HL-60/S4 (cell line): Measurements from ENCODE around the gene HUNK.
"Not testable (repeated sequence)": the region's sequence is repeated elsewhere in the genome, so short reads cannot be mapped to it uniquely, and the experiment has no call there.

Experiments used
- in situ Hi-C: fragments of 300-500 bp; cut with MboI; formaldehyde crosslinking; loops from 2 replicates; pipeline ENCODE4 v1.14.3; 2022; ENCODE audit warnings: low sequenced_read_pairs

Gene HUNK

GRCh38 chr21:31872452-31873274, at the start of gene HUNK:
Gene HUNK, plus strand, starts transcription at chr21:31873020. Its CDS starts 655 bp downstream, at chr21:31873675.
- in situ Hi-C loops = no loop called here

- in situ Hi-C loops = no loop called here
Observed at GRCh38 chr21:31829736-31830472, 42.9 kb upstream of the HUNK start.

- in situ Hi-C loops = no loop called here
Observed at GRCh38 chr21:31830701-31831100, 42.1 kb upstream of the HUNK start.

GRCh38 chr21:31837041-31837440, 35.8 kb upstream of the HUNK start:
- in situ Hi-C loops = no loop called here

GRCh38 chr21:31837618-31838390, 35.0 kb upstream of the HUNK start:
- in situ Hi-C loops = no loop called here

- in situ Hi-C loops = no loop called here
Observed at GRCh38 chr21:31838586-31839355, 34.0 kb upstream of the HUNK start.

- in situ Hi-C loops = no loop called here
Observed at GRCh38 chr21:31844206-31844605, 28.6 kb upstream of the HUNK start.

GRCh38 chr21:31845151-31845729, 27.6 kb upstream of the HUNK start:
- in situ Hi-C loops = no loop called here

GRCh38 chr21:31846690-31847089, 26.1 kb upstream of the HUNK start:
- in situ Hi-C loops = no loop called here

GRCh38 chr21:31847761-31848160, 25.1 kb upstream of the HUNK start:
- in situ Hi-C loops = no loop called here

GRCh38 chr21:31848326-31848985, 24.4 kb upstream of the HUNK start:
- in situ Hi-C loops = no loop called here

GRCh38 chr21:31850886-31851285, 21.9 kb upstream of the HUNK start:
- in situ Hi-C loops = no loop called here

- in situ Hi-C loops = no loop called here
Observed at GRCh38 chr21:31855180-31855579, 17.6 kb upstream of the HUNK start.

- in situ Hi-C loops = no loop called here
Observed at GRCh38 chr21:31857096-31857495, 15.7 kb upstream of the HUNK start.

GRCh38 chr21:31857631-31858030, 15.2 kb upstream of the HUNK start:
- in situ Hi-C loops = not testable (repeated sequence)

GRCh38 chr21:31860851-31861250, 12.0 kb upstream of the HUNK start:
- in situ Hi-C loops = no loop called here

GRCh38 chr21:31862078-31862477, 10.7 kb upstream of the HUNK start:
- in situ Hi-C loops = no loop called here

GRCh38 chr21:31865429-31865970, 7.3 kb upstream of the HUNK start:
- in situ Hi-C loops = no loop called here

GRCh38 chr21:31866077-31866511, 6.7 kb upstream of the HUNK start:
- in situ Hi-C loops = no loop called here
